ENCODE measurements around the gene C10orf90.

C10orf90 gene

GRCh38 chr10:126461289-126461940 lies 209.1 kb downstream of the C10orf90 start:
- Histone ChIP-seq H3K4me3 (ENCODE audit: low read depth, low read length) (no peak overlapping the region), H3K4me1 (ENCODE audit: control insufficient read depth, insufficient read depth, low read length) (no peaks in the 10 kb centered on the region), H3K27ac (ENCODE audit: low read depth, low read length) (no peak overlapping the region), H3K36me3 (ENCODE audit: control insufficient read depth, insufficient read depth, low read length) (no peaks in the 10 kb centered on the region), H3K9ac (ENCODE audit: low read depth, low read length) (no peak overlapping the region), H3K27me3 (ENCODE audit: control insufficient read depth, insufficient read depth, low read length) (no peaks in the 10 kb centered on the region; the same call in 1 of the 2 replicates), H3K9me3 (ENCODE audit: control insufficient read depth, insufficient read depth, low read length) (no peaks in the 10 kb centered on the region)

GRCh38 chr10:126459878-126460481 lies 210.5 kb downstream of the C10orf90 start:
- no peak overlapping the region for H3K9ac ChIP-seq (ENCODE audit: low read depth, low read length)

GRCh38 chr10:126459032-126459831 lies 211.3 kb downstream of the C10orf90 start:
- H3K27ac ChIP-seq (ENCODE audit: low read depth, low read length): no peak overlapping the region
- no peak overlapping the region for H3K9ac ChIP-seq (ENCODE audit: low read depth, low read length)

More at GRCh38 chr10:126459878-126460481, 210.5 kb downstream of the C10orf90 start:
- no peaks in the 10 kb centered on the region for H3K9me3 ChIP-seq (ENCODE audit: control insufficient read depth, insufficient read depth, low read length)
- no peaks in the 10 kb centered on the region for H3K4me1 ChIP-seq (ENCODE audit: control insufficient read depth, insufficient read depth, low read length)
- H3K27ac ChIP-seq (ENCODE audit: low read depth, low read length): no peak overlapping the region
- H3K36me3 ChIP-seq (ENCODE audit: control insufficient read depth, insufficient read depth, low read length): no peaks in the 10 kb centered on the region
- H3K4me3 ChIP-seq (ENCODE audit: low read depth, low read length): no peak overlapping the region
- H3K27me3 ChIP-seq (ENCODE audit: control insufficient read depth, insufficient read depth, low read length): no peaks in the 10 kb centered on the region; the same call in 1 of the 2 replicates

GRCh38 chr10:126458466-126458865 lies 212.0 kb downstream of the C10orf90 start:
- no peak overlapping the region for H3K4me3 ChIP-seq (ENCODE audit: low read depth, low read length)
- no peaks in the 10 kb centered on the region for H3K36me3 ChIP-seq (ENCODE audit: control insufficient read depth, insufficient read depth, low read length)
- H3K27ac ChIP-seq (ENCODE audit: low read depth, low read length): no peak overlapping the region
- no peaks in the 10 kb centered on the region for H3K9me3 ChIP-seq (ENCODE audit: control insufficient read depth, insufficient read depth, low read length)
- H3K9ac ChIP-seq (ENCODE audit: low read depth, low read length): no peak overlapping the region
- H3K4me1 ChIP-seq (ENCODE audit: control insufficient read depth, insufficient read depth, low read length): no peaks in the 10 kb centered on the region
- H3K27me3 ChIP-seq (ENCODE audit: control insufficient read depth, insufficient read depth, low read length): no peaks in the 10 kb centered on the region; the same call in 1 of the 2 replicates

More at GRCh38 chr10:126459032-126459831, 211.3 kb downstream of the C10orf90 start:
- Histone ChIP-seq H3K9me3 (ENCODE audit: control insufficient read depth, insufficient read depth, low read length) (no peaks in the 10 kb centered on the region), H3K4me3 (ENCODE audit: low read depth, low read length) (no peak overlapping the region), H3K4me1 (ENCODE audit: control insufficient read depth, insufficient read depth, low read length) (no peaks in the 10 kb centered on the region), H3K36me3 (ENCODE audit: control insufficient read depth, insufficient read depth, low read length) (no peaks in the 10 kb centered on the region), H3K27me3 (ENCODE audit: control insufficient read depth, insufficient read depth, low read length) (no peaks in the 10 kb centered on the region; the same call in 1 of the 2 replicates)

GRCh38 chr10:126456632-126457031 lies 213.9 kb downstream of the C10orf90 start:
- H3K4me3 ChIP-seq (ENCODE audit: low read depth, low read length): no peak overlapping the region

GRCh38 chr10:126455766-126456405 lies 214.6 kb downstream of the C10orf90 start:
- H3K4me1 ChIP-seq (ENCODE audit: control insufficient read depth, insufficient read depth, low read length): no peaks in the 10 kb centered on the region
- H3K4me3 ChIP-seq (ENCODE audit: low read depth, low read length): no peak overlapping the region
- no peak overlapping the region for H3K9ac ChIP-seq (ENCODE audit: low read depth, low read length)
- no peak overlapping the region for H3K27ac ChIP-seq (ENCODE audit: low read depth, low read length)
- no peaks in the 10 kb centered on the region; the same call in 1 of the 2 replicates for H3K27me3 ChIP-seq (ENCODE audit: control insufficient read depth, insufficient read depth, low read length)
- no peaks in the 10 kb centered on the region for H3K36me3 ChIP-seq (ENCODE audit: control insufficient read depth, insufficient read depth, low read length)
- no peaks in the 10 kb centered on the region for H3K9me3 ChIP-seq (ENCODE audit: control insufficient read depth, insufficient read depth, low read length)

More at GRCh38 chr10:126456632-126457031, 213.9 kb downstream of the C10orf90 start:
- Histone ChIP-seq H3K27ac (ENCODE audit: low read depth, low read length) (no peak overlapping the region), H3K9me3 (ENCODE audit: control insufficient read depth, insufficient read depth, low read length) (no peaks in the 10 kb centered on the region), H3K4me1 (ENCODE audit: control insufficient read depth, insufficient read depth, low read length) (no peaks in the 10 kb centered on the region), H3K36me3 (ENCODE audit: control insufficient read depth, insufficient read depth, low read length) (no peaks in the 10 kb centered on the region), H3K9ac (ENCODE audit: low read depth, low read length) (no peak overlapping the region), H3K27me3 (ENCODE audit: control insufficient read depth, insufficient read depth, low read length) (no peaks in the 10 kb centered on the region; the same call in 1 of the 2 replicates)

GRCh38 chr10:126455036-126455765 lies 215.3 kb downstream of the C10orf90 start:
- H3K27me3 ChIP-seq (ENCODE audit: control insufficient read depth, insufficient read depth, low read length): no peaks in the 10 kb centered on the region; the same call in 1 of the 2 replicates
- no peaks in the 10 kb centered on the region for H3K9me3 ChIP-seq (ENCODE audit: control insufficient read depth, insufficient read depth, low read length)
- H3K27ac ChIP-seq (ENCODE audit: low read depth, low read length): no peak overlapping the region
- H3K4me3 ChIP-seq (ENCODE audit: low read depth, low read length): no peak overlapping the region
- H3K4me1 ChIP-seq (ENCODE audit: control insufficient read depth, insufficient read depth, low read length): no peaks in the 10 kb centered on the region
- no peaks in the 10 kb centered on the region for H3K36me3 ChIP-seq (ENCODE audit: control insufficient read depth, insufficient read depth, low read length)
- H3K9ac ChIP-seq (ENCODE audit: low read depth, low read length): no peak overlapping the region

GRCh38 chr10:126454045-126454751 lies 216.3 kb downstream of the C10orf90 start:
- no peak overlapping the region for H3K9ac ChIP-seq (ENCODE audit: low read depth, low read length)
- no peaks in the 10 kb centered on the region for H3K36me3 ChIP-seq (ENCODE audit: control insufficient read depth, insufficient read depth, low read length)
- H3K27me3 ChIP-seq (ENCODE audit: control insufficient read depth, insufficient read depth, low read length): no peaks in the 10 kb centered on the region; the same call in 1 of the 2 replicates
- no peak overlapping the region for H3K4me3 ChIP-seq (ENCODE audit: low read depth, low read length)
- no peaks in the 10 kb centered on the region for H3K4me1 ChIP-seq (ENCODE audit: control insufficient read depth, insufficient read depth, low read length)
- H3K9me3 ChIP-seq (ENCODE audit: control insufficient read depth, insufficient read depth, low read length): no peaks in the 10 kb centered on the region
- no peak overlapping the region for H3K27ac ChIP-seq (ENCODE audit: low read depth, low read length)

- Histone ChIP-seq H3K9me3 (ENCODE audit: control insufficient read depth, insufficient read depth, low read length) (no peaks in the 10 kb centered on the region), H3K9ac (ENCODE audit: low read depth, low read length) (no peak overlapping the region), H3K27me3 (ENCODE audit: control insufficient read depth, insufficient read depth, low read length) (no peaks in the 10 kb centered on the region), H3K4me1 (ENCODE audit: control insufficient read depth, insufficient read depth, low read length) (no peaks in the 10 kb centered on the region), H3K36me3 (ENCODE audit: control insufficient read depth, insufficient read depth, low read length) (no peaks in the 10 kb centered on the region), H3K27ac (ENCODE audit: low read depth, low read length) (no peak overlapping the region), H3K4me3 (ENCODE audit: low read depth, low read length) (no peak overlapping the region)
Measured at GRCh38 chr10:126452245-126452644, 218.2 kb downstream of the C10orf90 start.

GRCh38 chr10:126448091-126448490 lies 222.4 kb downstream of the C10orf90 start:
- Histone ChIP-seq H3K4me1 (ENCODE audit: control insufficient read depth, insufficient read depth, low read length) (no peaks in the 10 kb centered on the region), H3K9ac (ENCODE audit: low read depth, low read length) (no peak overlapping the region), H3K4me3 (ENCODE audit: low read depth, low read length) (no peak overlapping the region), H3K9me3 (ENCODE audit: control insufficient read depth, insufficient read depth, low read length) (no peaks in the 10 kb centered on the region), H3K36me3 (ENCODE audit: control insufficient read depth, insufficient read depth, low read length) (no peaks in the 10 kb centered on the region), H3K27ac (ENCODE audit: low read depth, low read length) (no peak overlapping the region), H3K27me3 (ENCODE audit: control insufficient read depth, insufficient read depth, low read length) (no peaks in the 10 kb centered on the region)

All from HUES48 (cell line).